ENCODE measurements around the gene NDUFV3. TPM values are rescaled to one million over a fixed set of nuclear protein-coding genes. Genes with fewer than 3 reads are reported as not detected.
"Not testable (repeated sequence)": the region's sequence is repeated elsewhere in the genome, so short reads cannot be mapped to it uniquely, and the experiment has no call there.

The NDUFV3 gene
- total and polyA plus RNA-seq, 4 donors: 17.7 to 45.1 (median 28.2) TPM

GRCh38 chr21:42923553-42924432, 30.7 kb downstream of the NDUFV3 start:
- Histone ChIP-seq H3K27me3 (ENCODE audit: control insufficient read depth in 3 of 3, insufficient read depth in 3 of 3, low read length in 2 of 3) (no peaks in the 10 kb centered on the region), H3K36me3 (ENCODE audit: control insufficient read depth in 4 of 4, insufficient read depth in 4 of 4, low read length in 4 of 4) (no peaks in the 10 kb centered on the region), H3K4me1 (ENCODE audit: control insufficient read depth in 5 of 5, insufficient read depth in 5 of 5, low read length in 5 of 5) (peaks cover 0 to 12% (median 6%) of the 10 kb centered on the region in 5 donors), H3K27ac (ENCODE audit: low read depth in 1 of 2, low read length in 1 of 2) (peak overlapping the region in 1 of 2 donors; percentile 32), H3K4me3 (no peak overlapping the region), H3K9ac (ENCODE audit: insufficient read depth in 1 of 2, low read length in 2 of 2) (peak overlapping the region in 1 of 2 donors; percentile 70), H3K9me3 (ENCODE audit: control insufficient read depth in 4 of 4, insufficient read depth in 3 of 4, low read length in 3 of 4) (no peaks in the 10 kb centered on the region)
- 25 to 26% methylated on average over 18 of the region's 18 CpGs for WGBS, 2 donors
- ATAC-seq (ENCODE audit: insufficient read depth, low FRiP score) (peak; percentile 91), DNase-seq (peak; percentile 90 to 95 (median 95))
- peak; percentile 84 for TF ChIP-seq CTCF (IDR thresholded peaks at IDR 0.05; ENCODE audit: control extremely low read depth, extremely low read depth)

GRCh38 chr21:42924433-42924751, 31.3 kb downstream of the NDUFV3 start:
- TF ChIP-seq CTCF (IDR thresholded peaks at IDR 0.05; ENCODE audit: control extremely low read depth, extremely low read depth): no peak
- no peak for ATAC-seq (ENCODE audit: insufficient read depth, low FRiP score)
- Histone ChIP-seq H3K9ac (ENCODE audit: insufficient read depth in 1 of 2, low read length in 2 of 2) (no peak overlapping the region), H3K9me3 (ENCODE audit: control insufficient read depth in 4 of 4, insufficient read depth in 3 of 4, low read length in 3 of 4) (no peaks in the 10 kb centered on the region), H3K36me3 (ENCODE audit: control insufficient read depth in 4 of 4, insufficient read depth in 4 of 4, low read length in 4 of 4) (no peaks in the 10 kb centered on the region), H3K27ac (ENCODE audit: low read depth in 1 of 2, low read length in 1 of 2) (peak overlapping the region in 1 of 2 donors; percentile 32), H3K4me1 (ENCODE audit: control insufficient read depth in 5 of 5, insufficient read depth in 5 of 5, low read length in 5 of 5) (peaks cover 0 to 12% (median 6%) of the 10 kb centered on the region in 5 donors), H3K4me3 (no peak overlapping the region), H3K27me3 (ENCODE audit: control insufficient read depth in 3 of 3, insufficient read depth in 3 of 3, low read length in 2 of 3) (no peaks in the 10 kb centered on the region)
- DNase-seq: no peak
- WGBS, 2 donors: 89 to 90% methylated on average over 6 of the region's 6 CpGs

- no peak for TF ChIP-seq CTCF (IDR thresholded peaks at IDR 0.05; ENCODE audit: control extremely low read depth, extremely low read depth)
- Histone ChIP-seq H3K4me3 (no peak within 1 kb of the TSS), H3K9me3 (ENCODE audit: control insufficient read depth in 4 of 4, insufficient read depth in 3 of 4, low read length in 3 of 4) (no peaks in the 10 kb centered on the region), H3K36me3 (ENCODE audit: control insufficient read depth in 4 of 4, insufficient read depth in 4 of 4, low read length in 4 of 4) (no peaks in the 10 kb centered on the region), H3K27me3 (ENCODE audit: control insufficient read depth in 3 of 3, insufficient read depth in 3 of 3, low read length in 2 of 3) (no peaks in the 10 kb centered on the region), H3K9ac (ENCODE audit: insufficient read depth in 1 of 2, low read length in 2 of 2) (no peak within 1 kb of the TSS), H3K4me1 (ENCODE audit: control insufficient read depth in 5 of 5, insufficient read depth in 5 of 5, low read length in 5 of 5) (peaks cover 0 to 12% (median 6%) of the 10 kb centered on the region in 5 donors), H3K27ac (ENCODE audit: low read depth in 1 of 2, low read length in 1 of 2) (no peak within 1 kb of the TSS)
- DNase-seq (peak; percentile 58 to 83 (median 62)), ATAC-seq (ENCODE audit: insufficient read depth, low FRiP score) (no peak)
- 88 to 92% methylated on average over 29 of the region's 29 CpGs for WGBS, 2 donors
These were observed 32.2 kb downstream of the NDUFV3 start, which contains the start of gene ERVH48-1 for GRCh38 chr21:42925114-42925926. Gene ERVH48-1 (minus strand): TSS chr21:42925630. CDS start chr21:42919006, 6,624 bp downstream.

- not testable (repeated sequence) for DNase-seq; ATAC-seq (ENCODE audit: insufficient read depth, low FRiP score); H3K9ac ChIP-seq (ENCODE audit: insufficient read depth in 1 of 2, low read length in 2 of 2); H3K4me3 ChIP-seq; H3K9me3 ChIP-seq (ENCODE audit: control insufficient read depth in 4 of 4, insufficient read depth in 3 of 4, low read length in 3 of 4); H3K36me3 ChIP-seq (ENCODE audit: control insufficient read depth in 4 of 4, insufficient read depth in 4 of 4, low read length in 4 of 4); H3K27ac ChIP-seq (ENCODE audit: low read depth in 1 of 2, low read length in 1 of 2); H3K27me3 ChIP-seq (ENCODE audit: control insufficient read depth in 3 of 3, insufficient read depth in 3 of 3, low read length in 2 of 3)
- peaks cover 0 to 12% (median 6%) of the 10 kb centered on the region in 5 donors for H3K4me1 ChIP-seq (ENCODE audit: control insufficient read depth in 5 of 5, insufficient read depth in 5 of 5, low read length in 5 of 5)
- WGBS, 2 donors: 93 to 96% methylated on average over 23 of the region's 23 CpGs
These were observed 34.5 kb downstream of the NDUFV3 start for GRCh38 chr21:42927474-42928200.
